Hippocampal formation (tissue), 2 donors: ENCODE measurements around the gene CDKL5.

Experiments
- DNase-seq, 2 donors: peaks; one replicate each; lab custom pipeline; 2025; lab: John Stamatoyannopoulos, UW

Gene CDKL5

DNA sequence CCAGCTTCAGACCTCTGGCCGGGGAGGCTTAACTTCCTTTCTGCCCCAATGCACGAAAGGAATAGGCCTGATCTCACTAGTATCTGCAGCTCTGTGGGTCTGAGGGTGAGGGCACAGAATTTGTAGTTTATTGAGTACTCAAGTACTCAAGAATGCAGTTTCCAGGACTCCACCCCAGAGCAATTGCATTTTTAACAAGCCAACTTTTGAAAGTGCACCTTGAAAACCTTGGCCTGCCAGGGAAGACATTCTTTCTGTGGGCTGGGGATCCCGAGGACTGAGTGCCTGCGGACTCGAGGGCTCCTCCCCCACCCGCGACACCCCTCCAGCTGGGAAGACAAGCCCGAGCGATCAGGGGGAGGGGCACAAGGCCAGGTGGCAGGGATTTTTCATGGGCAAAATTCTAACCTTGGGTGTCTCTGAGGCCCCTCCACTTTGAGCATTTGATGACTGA lies 224.1 kb downstream of the CDKL5 start:
- DNase-seq, result no peak

- DNase-seq, result no peak
Observed at GRCh38 chrX:18650662-18651061, 225.3 kb downstream of the CDKL5 start.

DNA sequence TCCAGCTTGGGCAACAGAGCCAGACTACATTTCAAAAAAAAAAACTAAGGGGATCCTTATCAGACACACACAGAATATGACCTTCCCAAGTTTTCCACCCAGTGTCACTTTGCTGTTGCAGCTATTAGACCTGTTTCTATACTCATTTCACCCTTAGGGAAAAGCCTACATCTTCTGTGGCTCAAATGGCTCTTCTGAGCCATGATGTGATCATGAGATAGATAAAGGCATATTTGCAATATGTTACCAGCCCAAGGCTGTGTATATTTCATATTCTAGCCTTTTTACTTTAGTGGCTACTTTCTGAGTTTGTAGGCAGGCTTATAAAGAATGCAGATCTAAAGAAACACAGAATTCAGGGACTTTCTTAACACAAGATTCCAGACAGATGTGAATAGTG lies 227.2 kb downstream of the CDKL5 start:
- no peak for DNase-seq

DNA sequence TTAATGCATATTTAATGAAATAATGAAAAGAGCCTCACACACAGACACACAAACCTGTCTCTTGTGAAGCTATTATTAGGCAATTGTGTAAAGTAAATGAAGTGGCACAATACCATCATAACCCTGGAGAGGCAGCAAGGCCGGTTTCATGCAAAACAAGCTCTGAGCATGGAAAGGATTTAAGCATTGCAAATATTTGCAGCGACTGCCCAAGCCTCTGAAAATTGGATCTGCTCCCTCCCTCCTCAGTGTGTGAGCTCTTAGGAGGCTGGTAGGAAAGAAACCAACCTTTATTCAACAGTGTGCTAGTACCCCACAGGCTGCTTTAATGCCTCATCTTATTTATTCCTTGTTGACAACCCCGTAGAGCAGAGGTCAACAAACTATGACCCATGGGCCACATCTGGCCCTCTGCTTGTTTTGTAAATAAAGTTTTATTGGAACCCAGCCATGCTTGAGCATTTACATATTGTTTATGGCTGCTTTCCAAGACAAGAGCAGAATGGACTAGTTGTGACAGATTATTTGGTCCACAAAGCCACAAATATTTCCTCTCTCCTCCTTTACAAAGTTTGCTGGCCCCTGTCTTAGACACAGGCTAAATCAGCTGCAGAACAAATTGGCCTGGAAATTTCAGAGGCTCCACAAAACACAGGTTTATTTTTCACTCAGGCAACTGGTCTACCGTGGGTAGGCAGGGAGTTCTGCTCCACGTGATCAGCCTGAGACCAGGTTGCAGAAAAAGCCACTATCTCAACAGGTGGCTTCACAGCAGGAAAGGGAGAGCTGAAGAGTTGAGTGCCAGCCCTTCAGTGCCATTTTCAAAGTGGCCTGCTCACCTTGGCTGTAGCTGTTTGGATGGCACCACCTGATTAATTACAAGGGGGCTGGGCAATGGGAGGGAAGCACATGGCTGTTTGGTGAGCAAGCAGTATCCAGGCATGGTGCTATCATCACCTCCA lies 229.7 kb downstream of the CDKL5 start:
- no peak for DNase-seq

- no peak for DNase-seq
Observed at GRCh38 chrX:18661273-18661672, 235.9 kb downstream of the CDKL5 start.

GRCh38 chrX:18664947-18665346 lies 239.5 kb downstream of the CDKL5 start:
- DNase-seq, result no peak

DNA sequence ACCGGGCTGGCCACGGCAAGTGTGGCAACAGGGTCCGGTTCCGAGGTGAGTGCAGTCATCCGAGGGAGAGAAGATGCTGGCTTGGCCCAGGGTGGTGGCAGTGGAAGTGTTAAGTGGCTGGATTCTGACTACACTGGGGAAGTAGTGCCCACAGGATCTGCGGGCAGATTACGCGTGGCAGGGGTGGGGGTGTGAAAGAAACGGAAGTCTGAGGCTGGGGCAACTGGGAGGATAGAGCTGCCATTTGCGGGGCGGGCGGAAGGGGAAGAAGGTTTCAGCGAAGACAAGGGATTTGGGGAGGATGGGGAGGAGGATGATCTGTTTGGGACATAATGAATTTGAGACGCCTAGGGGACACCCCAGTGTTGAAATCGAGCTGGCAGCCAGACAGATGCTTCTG lies 241.2 kb downstream of the CDKL5 start:
- no peak for DNase-seq

DNA sequence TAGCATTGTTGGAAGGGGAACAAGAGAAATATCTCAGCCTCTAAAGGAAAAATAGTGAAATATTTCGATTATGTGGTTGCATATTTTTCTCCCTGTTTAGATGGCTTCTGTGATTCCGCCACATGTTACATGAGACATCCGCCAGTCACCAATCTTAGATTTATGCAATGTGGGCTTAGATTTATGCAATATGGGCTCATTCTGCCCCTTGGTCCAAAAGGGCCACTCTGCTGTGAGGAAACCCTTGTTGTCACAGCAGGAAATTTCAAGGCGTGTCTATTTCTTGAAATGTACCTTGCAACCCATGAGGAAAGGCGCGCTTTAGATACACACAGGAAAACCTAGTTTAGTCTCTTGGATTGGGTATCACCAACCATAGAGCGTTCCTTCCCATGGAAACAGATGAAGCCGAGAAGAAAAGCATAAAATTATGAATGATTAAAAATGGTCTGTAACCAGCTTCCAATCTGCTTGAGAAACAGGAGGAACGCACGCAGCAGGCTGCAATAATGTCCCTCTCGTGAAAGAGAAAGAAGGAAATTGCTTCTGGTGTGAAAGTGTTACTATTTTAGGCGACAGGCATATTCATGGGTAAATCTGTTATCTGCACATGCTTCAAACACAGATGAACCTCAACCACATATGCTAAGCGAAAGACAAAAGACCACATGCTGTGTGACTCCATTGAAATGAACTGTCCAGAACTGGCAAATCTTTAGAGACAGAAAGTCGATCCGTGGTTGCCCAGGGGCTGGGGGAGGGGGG lies 242.8 kb downstream of the CDKL5 start:
- DNase-seq, result no peak

- DNase-seq, result no peak
Observed at GRCh38 chrX:18672008-18672407, 246.6 kb downstream of the CDKL5 start, which contains the start of gene RS1. TSS of gene RS1 (minus strand) at chrX:18672108. CDS start at chrX:18672068, 40 bp downstream.

DNA sequence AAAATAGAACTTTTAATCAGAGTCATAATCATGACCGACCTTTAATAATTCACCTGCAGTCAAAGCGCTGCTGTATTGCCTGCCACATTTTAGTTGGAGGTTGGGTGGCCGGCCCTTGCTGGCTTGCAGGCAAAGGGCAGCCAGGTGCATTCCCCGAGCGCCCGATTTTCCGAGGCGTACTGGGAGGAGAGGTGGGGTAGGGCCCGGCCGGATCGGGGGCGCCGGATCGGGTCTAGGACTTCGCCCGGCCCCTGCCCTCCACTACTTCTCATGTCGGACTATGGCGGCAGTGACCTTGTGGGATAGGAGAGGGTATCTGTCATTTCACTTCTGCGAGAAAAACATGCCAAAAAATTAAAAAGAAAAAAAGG lies 249.0 kb downstream of the CDKL5 start:
- DNase-seq, result peak in 1 of 2 donors; percentile 19

DNA sequence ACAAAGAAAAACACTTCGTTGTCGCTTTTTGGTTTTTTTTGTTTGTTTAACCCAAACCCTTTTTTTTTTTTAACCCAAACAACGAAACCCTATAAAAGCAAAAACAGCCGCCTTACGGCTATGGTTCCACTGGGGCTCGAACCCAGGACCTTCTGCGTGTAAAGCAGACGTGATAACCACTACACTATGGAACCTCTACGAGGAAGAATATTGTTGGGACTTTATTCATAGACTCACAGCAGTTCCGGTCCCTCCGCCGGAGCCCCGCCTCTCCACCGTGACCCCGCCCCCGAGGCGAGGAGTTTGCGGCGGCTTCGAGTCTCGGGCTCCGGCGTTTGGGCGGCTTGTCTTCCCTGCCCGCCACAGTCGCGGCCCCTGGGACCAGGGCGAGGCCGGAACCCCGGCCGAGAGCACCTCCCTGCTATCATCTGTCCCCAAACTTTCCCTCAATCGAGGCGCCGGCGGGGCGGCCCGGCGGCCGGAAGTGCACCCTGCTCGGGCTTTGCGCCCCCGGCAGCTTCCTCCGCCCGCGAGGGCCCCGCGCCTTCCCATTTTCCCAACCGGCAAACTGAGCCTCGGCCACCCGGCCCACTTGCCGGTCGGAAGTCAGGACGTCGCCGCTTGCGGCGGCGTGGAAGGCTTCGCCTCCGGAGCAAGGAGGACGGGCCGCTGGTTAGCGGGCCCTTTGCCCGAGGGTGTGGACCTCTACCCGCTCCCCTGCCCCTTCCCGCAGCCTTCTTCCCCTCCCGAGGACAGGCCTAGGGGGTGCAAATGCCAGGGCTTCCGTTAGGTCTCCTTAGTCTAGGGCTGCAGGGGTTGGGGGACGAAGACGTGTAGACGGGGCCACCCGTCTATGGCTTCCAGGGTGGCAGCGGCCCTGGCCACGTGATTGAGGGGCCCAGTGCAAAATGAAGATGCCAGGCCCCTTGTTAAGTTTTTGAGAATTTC lies 249.7 kb downstream of the CDKL5 start:
- peak; percentile 54 to 74 for DNase-seq

GRCh38 chrX:18676050-18676449 lies 250.6 kb downstream of the CDKL5 start:
- DNase-seq, result no peak

DNA sequence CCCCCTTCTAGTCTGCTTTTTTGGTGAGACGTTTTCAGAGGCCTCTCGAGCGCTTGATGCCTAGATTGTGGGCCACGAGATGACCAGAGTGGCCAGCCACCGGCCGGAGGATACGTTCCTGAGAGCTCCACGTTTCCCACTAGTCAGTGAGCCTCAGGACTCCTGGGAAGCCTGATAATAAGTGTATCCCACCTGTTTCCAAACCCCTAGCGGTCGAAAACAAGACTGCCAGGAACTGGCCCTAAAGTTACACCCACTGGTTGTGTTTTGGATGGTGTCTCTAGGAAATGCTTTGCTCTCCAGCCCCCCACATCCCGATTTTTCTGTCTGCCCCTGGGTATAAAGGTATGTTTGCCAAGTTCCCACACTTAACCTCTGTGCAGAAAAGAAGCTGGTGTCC lies 251.1 kb downstream of the CDKL5 start:
- no peak for DNase-seq

- no peak for DNase-seq
Observed at GRCh38 chrX:18677161-18677869, 251.9 kb downstream of the CDKL5 start.

- DNase-seq, result no peak
Observed at GRCh38 chrX:18681996-18682395, 256.6 kb downstream of the CDKL5 start.

GRCh38 chrX:18682979-18683387 lies 257.6 kb downstream of the CDKL5 start:
- no peak for DNase-seq

- no peak for DNase-seq
Observed at GRCh38 chrX:18687856-18688495, 262.6 kb downstream of the CDKL5 start.

DNA sequence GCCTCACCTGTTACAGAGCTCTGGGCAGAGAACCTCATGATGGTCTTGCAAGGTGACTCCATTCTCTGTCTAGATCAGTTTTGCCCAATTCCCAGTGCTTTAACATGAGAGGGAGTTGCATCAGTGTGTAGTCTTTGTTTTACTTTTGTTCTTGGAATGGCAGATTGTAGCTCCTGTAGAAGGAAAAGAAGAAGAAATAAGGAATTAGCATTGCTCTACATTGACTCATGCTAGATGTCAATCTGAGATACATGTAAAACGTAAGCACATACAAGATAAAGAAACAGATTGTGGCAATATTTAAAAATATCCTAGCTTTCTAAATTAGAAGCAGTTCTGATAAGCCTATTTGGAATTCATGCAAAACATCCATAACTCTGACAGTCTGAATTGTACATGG lies 266.0 kb downstream of the CDKL5 start:
- DNase-seq, result no peak

- no peak for DNase-seq
Observed at GRCh38 chrX:18692541-18692940, 267.1 kb downstream of the CDKL5 start.

- DNase-seq, result no peak
Observed at GRCh38 chrX:18696653-18697052, 271.2 kb downstream of the CDKL5 start.
